Neuron (in vitro differentiated cells): ENCODE results near the gene PGC.

Source experiments
- H2AFZ ChIP-seq: one replicate; pipeline ENCODE4 v1.6.1; 2013; ENCODE audit warnings: low read depth, mild to moderate bottlenecking, inconsistent platforms, low read length, moderate library complexity
- H3K27me3 ChIP-seq: one replicate; pipeline ENCODE4 v1.6.1; 2013; ENCODE audit warnings: low read length; ENCODE audit not compliant: insufficient read depth
- H3K36me3 ChIP-seq: one replicate; pipeline ENCODE4 v1.6.1; 2013; ENCODE audit warnings: low read length; ENCODE audit not compliant: insufficient read depth
- H3K4me1 ChIP-seq: one replicate; pipeline ENCODE4 v1.6.1; 2013; ENCODE audit warnings: low read length; ENCODE audit not compliant: insufficient read depth
- H3K4me3 ChIP-seq: 2 replicates; pipeline ENCODE4 v1.5.1; 2013; ENCODE audit warnings: mild to moderate bottlenecking, low read length, moderate library complexity
- H3K9me3 ChIP-seq: one replicate; pipeline ENCODE4 v1.6.1; 2013; ENCODE audit warnings: low read length

Gene PGC

GRCh38 chr6:41694815-41695526 lies 52.2 kb downstream of the PGC start:
- Histone ChIP-seq H3K9me3 (no peaks in the 10 kb centered on the region), H3K4me1 (no peaks in the 10 kb centered on the region), H3K4me3 (no peak overlapping the region), H3K27me3 (peaks cover 4% of the 10 kb centered on the region), H3K36me3 (no peaks in the 10 kb centered on the region), H2AFZ (no peak overlapping the region)

- no peaks in the 10 kb centered on the region for H3K9me3 ChIP-seq
- no peaks in the 10 kb centered on the region for H3K36me3 ChIP-seq
- no peak overlapping the region for H3K4me3 ChIP-seq
- H3K27me3 ChIP-seq, result peaks cover 4% of the 10 kb centered on the region
- no peaks in the 10 kb centered on the region for H3K4me1 ChIP-seq
- H2AFZ ChIP-seq, result no peak overlapping the region
Observed at GRCh38 chr6:41693281-41694240, 53.6 kb downstream of the PGC start.

GRCh38 chr6:41692730-41693129 lies 54.5 kb downstream of the PGC start:
- H3K4me3 ChIP-seq, result no peak overlapping the region
- no peak overlapping the region for H2AFZ ChIP-seq
- H3K27me3 ChIP-seq, result peaks cover 4% of the 10 kb centered on the region
- H3K36me3 ChIP-seq, result no peaks in the 10 kb centered on the region
- H3K9me3 ChIP-seq, result no peaks in the 10 kb centered on the region
- no peaks in the 10 kb centered on the region for H3K4me1 ChIP-seq

- no peak overlapping the region for H2AFZ ChIP-seq
- no peaks in the 10 kb centered on the region for H3K36me3 ChIP-seq
- H3K4me3 ChIP-seq, result no peak overlapping the region
- H3K9me3 ChIP-seq, result no peaks in the 10 kb centered on the region
- H3K27me3 ChIP-seq, result peaks cover 4% of the 10 kb centered on the region
- no peaks in the 10 kb centered on the region for H3K4me1 ChIP-seq
Observed at GRCh38 chr6:41692080-41692675, 55.0 kb downstream of the PGC start.

GRCh38 chr6:41691426-41692079 lies 55.6 kb downstream of the PGC start:
- H3K4me1 ChIP-seq, result no peaks in the 10 kb centered on the region
- H3K27me3 ChIP-seq, result peaks cover 4% of the 10 kb centered on the region
- H2AFZ ChIP-seq, result no peak overlapping the region
- no peaks in the 10 kb centered on the region for H3K36me3 ChIP-seq
- no peaks in the 10 kb centered on the region for H3K9me3 ChIP-seq
- no peak overlapping the region for H3K4me3 ChIP-seq

- Histone ChIP-seq H3K36me3 (no peaks in the 10 kb centered on the region), H3K9me3 (no peaks in the 10 kb centered on the region), H3K27me3 (peaks cover 4% of the 10 kb centered on the region), H3K4me3 (no peak overlapping the region), H3K4me1 (no peaks in the 10 kb centered on the region), H2AFZ (no peak overlapping the region)
Observed at GRCh38 chr6:41690541-41691330, 56.5 kb downstream of the PGC start.

GRCh38 chr6:41689171-41690008 lies 57.8 kb downstream of the PGC start:
- no peaks in the 10 kb centered on the region for H3K9me3 ChIP-seq
- peaks cover 6% of the 10 kb centered on the region for H3K27me3 ChIP-seq
- no peak overlapping the region for H3K4me3 ChIP-seq
- H2AFZ ChIP-seq, result no peak overlapping the region
- no peaks in the 10 kb centered on the region for H3K36me3 ChIP-seq
- H3K4me1 ChIP-seq, result no peaks in the 10 kb centered on the region

GRCh38 chr6:41688256-41688965 lies 58.8 kb downstream of the PGC start:
- H3K36me3 ChIP-seq, result no peaks in the 10 kb centered on the region
- H3K4me1 ChIP-seq, result peaks cover 3% of the 10 kb centered on the region
- H3K9me3 ChIP-seq, result no peaks in the 10 kb centered on the region
- H3K4me3 ChIP-seq, result no peak overlapping the region
- H2AFZ ChIP-seq, result no peak overlapping the region
- H3K27me3 ChIP-seq, result peaks cover 4% of the 10 kb centered on the region

GRCh38 chr6:41687501-41688175 lies 59.6 kb downstream of the PGC start:
- Histone ChIP-seq H3K9me3 (no peaks in the 10 kb centered on the region), H3K27me3 (peaks cover 3% of the 10 kb centered on the region), H3K4me3 (no peak overlapping the region), H2AFZ (no peak overlapping the region), H3K36me3 (no peaks in the 10 kb centered on the region), H3K4me1 (peaks cover 8% of the 10 kb centered on the region)
